ENCODE data around the gene ASB13. TPM values are rescaled to one million over a fixed set of nuclear protein-coding genes. Genes with fewer than 3 reads are reported as not detected.

The ASB13 gene
- total and polyA plus RNA-seq, 2 of the 13 experiments (the other 11 are each of a cell fraction or from before 2014, with no cell fraction given) = 9.3 to 15.4 TPM

GRCh38 chr10:5684318-5684970 lies 18.0 kb upstream of the ASB13 start, which contains the start of gene TASOR2 (continued):
- TF ChIP-seq, protein P1, sequence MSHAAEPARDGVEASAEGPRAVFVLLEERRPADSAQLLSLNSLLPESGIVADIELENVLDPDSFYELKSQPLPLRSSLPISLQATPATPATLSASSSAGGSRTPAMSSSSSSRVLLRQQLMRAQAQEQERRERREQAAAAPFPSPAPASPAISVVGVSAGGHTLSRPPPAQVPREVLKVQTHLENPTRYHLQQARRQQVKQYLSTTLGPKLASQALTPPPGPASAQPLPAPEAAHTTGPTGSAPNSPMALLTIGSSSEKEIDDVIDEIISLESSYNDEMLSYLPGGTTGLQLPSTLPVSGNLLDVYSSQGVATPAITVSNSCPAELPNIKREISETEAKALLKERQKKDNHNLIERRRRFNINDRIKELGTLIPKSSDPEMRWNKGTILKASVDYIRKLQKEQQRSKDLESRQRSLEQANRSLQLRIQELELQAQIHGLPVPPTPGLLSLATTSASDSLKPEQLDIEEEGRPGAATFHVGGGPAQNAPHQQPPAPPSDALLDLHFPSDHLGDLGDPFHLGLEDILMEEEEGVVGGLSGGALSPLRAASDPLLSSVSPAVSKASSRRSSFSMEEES (CRISPR knock-in tag; IDR thresholded peaks at IDR 0.05) = peak; percentile 94
- peak; percentile 94; the same call in 1 of the 2 replicates for TF ChIP-seq ZNF552 (CRISPR knock-in tag; IDR thresholded peaks at IDR 0.05; ENCODE audit: borderline replicate concordance)
- TF ChIP-seq ZBTB1 (CRISPR knock-in tag; IDR thresholded peaks at IDR 0.05; ENCODE audit: borderline replicate concordance) = peak; percentile 74; the same call in 1 of the 2 replicates
- peak; percentile 85; the same call in 1 of the 2 replicates for TF ChIP-seq CC2D1A (CRISPR knock-in tag; IDR thresholded peaks at IDR 0.05)
- peak; percentile 50 for TF ChIP-seq USF2 (IDR thresholded peaks at IDR 0.05; ENCODE audit: low read depth, low read length)
- peak; percentile 71; the same call in 1 of the 2 replicates for TF ChIP-seq USF2 (CRISPR knock-in tag; IDR thresholded peaks at IDR 0.05; ENCODE audit: borderline replicate concordance)
- no peak for TF ChIP-seq ZKSCAN1 (IDR thresholded peaks at IDR 0.05; ENCODE audit: low read length)
- peak; percentile 74; the same call in 1 of the 2 replicates for TF ChIP-seq ZZZ3 (CRISPR knock-in tag; IDR thresholded peaks at IDR 0.05; ENCODE audit: borderline replicate concordance)
- TF ChIP-seq TBP (CRISPR knock-in tag; IDR thresholded peaks at IDR 0.05) = no peak
- 0 out of 2 replicates have a peak, but pooled peaks have one; percentile 20 for TF ChIP-seq NCOA1 (CRISPR knock-in tag; IDR thresholded peaks at IDR 0.05)
- no peak for TF ChIP-seq ZBTB8A (CRISPR knock-in tag; IDR thresholded peaks at IDR 0.05; ENCODE audit: borderline replicate concordance, low read depth)
- TF ChIP-seq, protein P2, sequence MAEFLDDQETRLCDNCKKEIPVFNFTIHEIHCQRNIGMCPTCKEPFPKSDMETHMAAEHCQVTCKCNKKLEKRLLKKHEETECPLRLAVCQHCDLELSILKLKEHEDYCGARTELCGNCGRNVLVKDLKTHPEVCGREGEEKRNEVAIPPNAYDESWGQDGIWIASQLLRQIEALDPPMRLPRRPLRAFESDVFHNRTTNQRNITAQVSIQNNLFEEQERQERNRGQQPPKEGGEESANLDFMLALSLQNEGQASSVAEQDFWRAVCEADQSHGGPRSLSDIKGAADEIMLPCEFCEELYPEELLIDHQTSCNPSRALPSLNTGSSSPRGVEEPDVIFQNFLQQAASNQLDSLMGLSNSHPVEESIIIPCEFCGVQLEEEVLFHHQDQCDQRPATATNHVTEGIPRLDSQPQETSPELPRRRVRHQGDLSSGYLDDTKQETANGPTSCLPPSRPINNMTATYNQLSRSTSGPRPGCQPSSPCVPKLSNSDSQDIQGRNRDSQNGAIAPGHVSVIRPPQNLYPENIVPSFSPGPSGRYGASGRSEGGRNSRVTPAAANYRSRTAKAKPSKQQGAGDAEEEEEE (CRISPR knock-in tag; IDR thresholded peaks at IDR 0.05; ENCODE audit: borderline replicate concordance) = no peak
- no peak for TF ChIP-seq SRSF9 (IDR thresholded peaks at IDR 0.05; ENCODE audit: borderline replicate concordance, insufficient read depth, low read depth, low read length, poor library complexity, severe bottlenecking)
- TF ChIP-seq, protein P3, sequence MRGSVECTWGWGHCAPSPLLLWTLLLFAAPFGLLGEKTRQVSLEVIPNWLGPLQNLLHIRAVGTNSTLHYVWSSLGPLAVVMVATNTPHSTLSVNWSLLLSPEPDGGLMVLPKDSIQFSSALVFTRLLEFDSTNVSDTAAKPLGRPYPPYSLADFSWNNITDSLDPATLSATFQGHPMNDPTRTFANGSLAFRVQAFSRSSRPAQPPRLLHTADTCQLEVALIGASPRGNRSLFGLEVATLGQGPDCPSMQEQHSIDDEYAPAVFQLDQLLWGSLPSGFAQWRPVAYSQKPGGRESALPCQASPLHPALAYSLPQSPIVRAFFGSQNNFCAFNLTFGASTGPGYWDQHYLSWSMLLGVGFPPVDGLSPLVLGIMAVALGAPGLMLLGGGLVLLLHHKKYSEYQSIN (CRISPR knock-in tag; IDR thresholded peaks at IDR 0.05; ENCODE audit: borderline replicate concordance) = no peak
- TF ChIP-seq, protein P4, sequence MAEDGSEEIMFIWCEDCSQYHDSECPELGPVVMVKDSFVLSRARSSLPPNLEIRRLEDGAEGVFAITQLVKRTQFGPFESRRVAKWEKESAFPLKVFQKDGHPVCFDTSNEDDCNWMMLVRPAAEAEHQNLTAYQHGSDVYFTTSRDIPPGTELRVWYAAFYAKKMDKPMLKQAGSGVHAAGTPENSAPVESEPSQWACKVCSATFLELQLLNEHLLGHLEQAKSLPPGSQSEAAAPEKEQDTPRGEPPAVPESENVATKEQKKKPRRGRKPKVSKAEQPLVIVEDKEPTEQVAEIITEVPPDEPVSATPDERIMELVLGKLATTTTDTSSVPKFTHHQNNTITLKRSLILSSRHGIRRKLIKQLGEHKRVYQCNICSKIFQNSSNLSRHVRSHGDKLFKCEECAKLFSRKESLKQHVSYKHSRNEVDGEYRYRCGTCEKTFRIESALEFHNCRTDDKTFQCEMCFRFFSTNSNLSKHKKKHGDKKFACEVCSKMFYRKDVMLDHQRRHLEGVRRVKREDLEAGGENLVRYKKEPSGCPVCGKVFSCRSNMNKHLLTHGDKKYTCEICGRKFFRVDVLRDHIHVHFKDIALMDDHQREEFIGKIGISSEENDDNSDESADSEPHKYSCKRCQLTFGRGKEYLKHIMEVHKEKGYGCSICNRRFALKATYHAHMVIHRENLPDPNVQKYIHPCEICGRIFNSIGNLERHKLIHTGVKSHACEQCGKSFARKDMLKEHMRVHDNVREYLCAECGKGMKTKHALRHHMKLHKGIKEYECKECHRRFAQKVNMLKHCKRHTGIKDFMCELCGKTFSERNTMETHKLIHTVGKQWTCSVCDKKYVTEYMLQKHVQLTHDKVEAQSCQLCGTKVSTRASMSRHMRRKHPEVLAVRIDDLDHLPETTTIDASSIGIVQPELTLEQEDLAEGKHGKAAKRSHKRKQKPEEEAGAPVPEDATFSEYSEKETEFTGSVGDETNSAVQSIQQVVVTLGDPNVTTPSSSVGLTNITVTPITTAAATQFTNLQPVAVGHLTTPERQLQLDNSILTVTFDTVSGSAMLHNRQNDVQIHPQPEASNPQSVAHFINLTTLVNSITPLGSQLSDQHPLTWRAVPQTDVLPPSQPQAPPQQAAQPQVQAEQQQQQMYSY (CRISPR knock-in tag; IDR thresholded peaks at IDR 0.05) = no peak
- TF ChIP-seq MIER3 (CRISPR knock-in tag; IDR thresholded peaks at IDR 0.05; ENCODE audit: borderline replicate concordance) = peak; percentile 90
- TF ChIP-seq, protein P5, sequence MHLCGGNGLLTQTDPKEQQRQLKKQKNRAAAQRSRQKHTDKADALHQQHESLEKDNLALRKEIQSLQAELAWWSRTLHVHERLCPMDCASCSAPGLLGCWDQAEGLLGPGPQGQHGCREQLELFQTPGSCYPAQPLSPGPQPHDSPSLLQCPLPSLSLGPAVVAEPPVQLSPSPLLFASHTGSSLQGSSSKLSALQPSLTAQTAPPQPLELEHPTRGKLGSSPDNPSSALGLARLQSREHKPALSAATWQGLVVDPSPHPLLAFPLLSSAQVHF (CRISPR knock-in tag; IDR thresholded peaks at IDR 0.05) = peak; percentile 97
